ENCODE data around the gene KLHL40. TPM values are rescaled to one million over a fixed set of nuclear protein-coding genes. Genes with fewer than 3 reads are reported as not detected.

KLHL40 gene
- polyA plus RNA-seq, 1 donor from 2014 or later = not detected

DNA sequence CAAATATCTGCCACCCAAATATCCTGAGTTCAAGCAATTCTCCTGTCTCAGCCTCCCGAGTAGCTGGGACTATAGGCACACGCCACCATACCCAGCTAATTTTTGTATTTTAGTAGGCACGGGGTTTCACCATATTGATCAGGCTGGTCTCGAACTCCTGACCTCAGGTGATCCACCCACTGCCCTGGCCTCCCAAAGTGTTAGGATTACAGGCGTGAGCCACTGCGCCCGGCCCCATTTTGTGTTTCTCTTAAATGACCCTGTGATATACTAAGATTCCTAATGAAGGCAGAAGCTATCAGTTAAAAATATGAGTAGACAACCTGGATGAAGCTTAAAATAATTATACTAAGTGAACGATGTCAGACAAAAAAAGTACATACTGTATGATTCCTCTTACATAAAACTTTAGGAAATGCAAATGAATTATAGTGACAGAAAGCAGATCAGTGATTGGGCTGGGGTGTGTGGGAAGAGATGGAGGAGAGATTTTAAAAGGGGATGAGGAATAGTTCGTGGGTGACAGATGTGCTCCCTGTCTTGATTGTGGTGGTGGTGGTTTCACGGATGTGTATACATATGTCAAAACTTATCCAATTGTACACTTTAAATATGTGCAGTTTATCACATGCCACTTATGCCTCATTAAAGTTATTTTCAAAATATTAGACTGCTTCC, 3.8 kb upstream of the KLHL40 start:
- Histone ChIP-seq H3K9ac (ENCODE audit: low read length) (no peak overlapping the region), H3K27ac (ENCODE audit: low read length) (no peak overlapping the region), H3K4me3 (ENCODE audit: low read length) (no peak overlapping the region), H3K4me2 (ENCODE audit: low read length) (no peak overlapping the region), H3F3A (ENCODE audit: insufficient read depth, low read length, poor library complexity, severe bottlenecking) (no peaks in the 10 kb centered on the region), H3K79me2 (replicated peaks; ENCODE audit: insufficient read depth, low read length) (no peaks in the 10 kb centered on the region), H3K27me3 (ENCODE audit: insufficient read depth, low read depth, low read length) (no peaks in the 10 kb centered on the region), H2AFZ (ENCODE audit: low read depth, low read length) (no peak overlapping the region), H4K20me1 (ENCODE audit: insufficient read depth) (no peaks in the 10 kb centered on the region), H3K36me3 (ENCODE audit: insufficient read depth, low read length) (no peaks in the 10 kb centered on the region), H3K9me2 (ENCODE audit: insufficient read depth, low read length) (no peaks in the 10 kb centered on the region), H3K9me3 (ENCODE audit: low read length) (no peaks in the 10 kb centered on the region)
- no peak for TF ChIP-seq TAF1 (IDR thresholded peaks at IDR 0.05; ENCODE audit: low read depth)
- TF ChIP-seq, protein P1, sequence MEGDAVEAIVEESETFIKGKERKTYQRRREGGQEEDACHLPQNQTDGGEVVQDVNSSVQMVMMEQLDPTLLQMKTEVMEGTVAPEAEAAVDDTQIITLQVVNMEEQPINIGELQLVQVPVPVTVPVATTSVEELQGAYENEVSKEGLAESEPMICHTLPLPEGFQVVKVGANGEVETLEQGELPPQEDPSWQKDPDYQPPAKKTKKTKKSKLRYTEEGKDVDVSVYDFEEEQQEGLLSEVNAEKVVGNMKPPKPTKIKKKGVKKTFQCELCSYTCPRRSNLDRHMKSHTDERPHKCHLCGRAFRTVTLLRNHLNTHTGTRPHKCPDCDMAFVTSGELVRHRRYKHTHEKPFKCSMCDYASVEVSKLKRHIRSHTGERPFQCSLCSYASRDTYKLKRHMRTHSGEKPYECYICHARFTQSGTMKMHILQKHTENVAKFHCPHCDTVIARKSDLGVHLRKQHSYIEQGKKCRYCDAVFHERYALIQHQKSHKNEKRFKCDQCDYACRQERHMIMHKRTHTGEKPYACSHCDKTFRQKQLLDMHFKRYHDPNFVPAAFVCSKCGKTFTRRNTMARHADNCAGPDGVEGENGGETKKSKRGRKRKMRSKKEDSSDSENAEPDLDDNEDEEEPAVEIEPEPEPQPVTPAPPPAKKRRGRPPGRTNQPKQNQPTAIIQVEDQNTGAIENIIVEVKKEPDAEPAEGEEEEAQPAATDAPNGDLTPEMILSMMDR (IDR thresholded peaks at IDR 0.05; ENCODE audit: poor library complexity, severe bottlenecking) = no peak
- TF ChIP-seq MXI1 (conservative IDR thresholded peaks at IDR 0.05; ENCODE audit: poor library complexity, severe bottlenecking) = no peak
- TF ChIP-seq, protein P2, sequence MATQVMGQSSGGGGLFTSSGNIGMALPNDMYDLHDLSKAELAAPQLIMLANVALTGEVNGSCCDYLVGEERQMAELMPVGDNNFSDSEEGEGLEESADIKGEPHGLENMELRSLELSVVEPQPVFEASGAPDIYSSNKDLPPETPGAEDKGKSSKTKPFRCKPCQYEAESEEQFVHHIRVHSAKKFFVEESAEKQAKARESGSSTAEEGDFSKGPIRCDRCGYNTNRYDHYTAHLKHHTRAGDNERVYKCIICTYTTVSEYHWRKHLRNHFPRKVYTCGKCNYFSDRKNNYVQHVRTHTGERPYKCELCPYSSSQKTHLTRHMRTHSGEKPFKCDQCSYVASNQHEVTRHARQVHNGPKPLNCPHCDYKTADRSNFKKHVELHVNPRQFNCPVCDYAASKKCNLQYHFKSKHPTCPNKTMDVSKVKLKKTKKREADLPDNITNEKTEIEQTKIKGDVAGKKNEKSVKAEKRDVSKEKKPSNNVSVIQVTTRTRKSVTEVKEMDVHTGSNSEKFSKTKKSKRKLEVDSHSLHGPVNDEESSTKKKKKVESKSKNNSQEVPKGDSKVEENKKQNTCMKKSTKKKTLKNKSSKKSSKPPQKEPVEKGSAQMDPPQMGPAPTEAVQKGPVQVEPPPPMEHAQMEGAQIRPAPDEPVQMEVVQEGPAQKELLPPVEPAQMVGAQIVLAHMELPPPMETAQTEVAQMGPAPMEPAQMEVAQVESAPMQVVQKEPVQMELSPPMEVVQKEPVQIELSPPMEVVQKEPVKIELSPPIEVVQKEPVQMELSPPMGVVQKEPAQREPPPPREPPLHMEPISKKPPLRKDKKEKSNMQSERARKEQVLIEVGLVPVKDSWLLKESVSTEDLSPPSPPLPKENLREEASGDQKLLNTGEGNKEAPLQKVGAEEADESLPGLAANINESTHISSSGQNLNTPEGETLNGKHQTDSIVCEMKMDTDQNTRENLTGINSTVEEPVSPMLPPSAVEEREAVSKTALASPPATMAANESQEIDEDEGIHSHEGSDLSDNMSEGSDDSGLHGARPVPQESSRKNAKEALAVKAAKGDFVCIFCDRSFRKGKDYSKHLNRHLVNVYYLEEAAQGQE (IDR thresholded peaks at IDR 0.05; ENCODE audit: borderline replicate concordance) = no peak
- no peak for TF ChIP-seq RAD21 (conservative IDR thresholded peaks at IDR 0.05)

- no peaks in the 10 kb centered on the region for H3K9me3 ChIP-seq (ENCODE audit: low read length)
- H3K36me3 ChIP-seq (ENCODE audit: insufficient read depth, low read length) = no peaks in the 10 kb centered on the region
- H3K27me3 ChIP-seq (ENCODE audit: insufficient read depth, low read depth, low read length) = no peaks in the 10 kb centered on the region
- H3K79me2 ChIP-seq (replicated peaks; ENCODE audit: insufficient read depth, low read length) = no peaks in the 10 kb centered on the region
- no peak overlapping the region for H2AFZ ChIP-seq (ENCODE audit: low read depth, low read length)
- no peak overlapping the region for H3K4me3 ChIP-seq (ENCODE audit: low read length)
- H3K9ac ChIP-seq (ENCODE audit: low read length) = no peak overlapping the region
- no peaks in the 10 kb centered on the region for H4K20me1 ChIP-seq (ENCODE audit: insufficient read depth)
- H3K27ac ChIP-seq (ENCODE audit: low read length) = no peak overlapping the region
- no peak overlapping the region for H3K4me2 ChIP-seq (ENCODE audit: low read length)
- H3K9me2 ChIP-seq (ENCODE audit: insufficient read depth, low read length) = no peaks in the 10 kb centered on the region
- no peaks in the 10 kb centered on the region for H3F3A ChIP-seq (ENCODE audit: insufficient read depth, low read length, poor library complexity, severe bottlenecking)
- no peak for TF ChIP-seq MXI1 (conservative IDR thresholded peaks at IDR 0.05; ENCODE audit: poor library complexity, severe bottlenecking)
- TF ChIP-seq EZH2 (IDR thresholded peaks at IDR 0.05; ENCODE audit: borderline replicate concordance, insufficient read depth, low read length, poor library complexity, severe bottlenecking) = no peak
- TF ChIP-seq, protein P1 (IDR thresholded peaks at IDR 0.05; ENCODE audit: poor library complexity, severe bottlenecking) = no peak
- TF ChIP-seq EP300 (conservative IDR thresholded peaks at IDR 0.05; ENCODE audit: poor library complexity, severe bottlenecking) = no peak
- TF ChIP-seq TAF1 (IDR thresholded peaks at IDR 0.05; ENCODE audit: low read depth) = no peak
- no peak for TF ChIP-seq POLR2AphosphoS5 (IDR thresholded peaks at IDR 0.05)
- no peak for TF ChIP-seq RAD21 (conservative IDR thresholded peaks at IDR 0.05)
- TF ChIP-seq SMC3 (conservative IDR thresholded peaks at IDR 0.05; ENCODE audit: poor library complexity) = no peak
- TF ChIP-seq, protein P2 (IDR thresholded peaks at IDR 0.05; ENCODE audit: borderline replicate concordance) = no peak
These were observed 2.9 kb upstream of the KLHL40 start for GRCh38 chr3:42682301-42683070.
